PC-9 (cell line): ENCODE measurements around the gene FBXW7. TPM values are rescaled to one million over a fixed set of nuclear protein-coding genes. Genes with fewer than 3 reads are reported as not detected.

Source experiments
- BruUV-seq: library from RNA; stranded (reverse); fragments of 400-500 nt; replicated peaks from 2 replicates; lab custom pipeline; 2021; lab: Mats Ljungman, UMichigan
- CTCF ChIA-PET: fragments of 300-600 bp; sonication (Branson Sonifier 250); formaldehyde crosslinking; loops from one replicate; lab custom pipeline; 2022; ENCODE audit warnings: antibody characterized with exemption; lab: Charles Lee
- POLR2A ChIA-PET: fragments of 300-600 bp; sonication (Branson Sonifier 250); formaldehyde crosslinking; loops from one replicate; lab custom pipeline; 2022; ENCODE audit warnings: antibody characterized with exemption; ENCODE audit not compliant: unreplicated experiment; lab: Charles Lee
- DNase-seq, 2 experiments: peaks; one replicate each; pipeline versions ENCODE4 v3.0.0 to v3.0.0-alpha.2; 2015 to 2022; ENCODE audit warnings: mixed read lengths in 1 of 2
- H2AFZ ChIP-seq: fragments of 200-600 bp; sonication (generic); 2 replicates; pipeline ENCODE4 v1.8.1; 2017; ENCODE audit warnings: antibody characterized with exemption
- H3F3A ChIP-seq: fragments of 200-600 bp; sonication (generic); 2 replicates; pipeline ENCODE4 v1.8.1; 2017; ENCODE audit warnings: antibody characterized with exemption, mild to moderate bottlenecking, low read depth; ENCODE audit not compliant: insufficient read depth
- H3K27ac ChIP-seq: fragments of 200-600 bp; sonication (generic); 2 replicates; pipeline ENCODE4 v1.6.1; 2016; ENCODE audit warnings: mixed run types
- H3K27me3 ChIP-seq: fragments of 200-600 bp; sonication (generic); 2 replicates; pipeline ENCODE4 v1.6.1; 2016; ENCODE audit warnings: low read depth, mixed run types; ENCODE audit not compliant: insufficient read depth
- H3K36me3 ChIP-seq: fragments of 200-600 bp; sonication (generic); 2 replicates; pipeline ENCODE4 v1.6.1; 2016; ENCODE audit warnings: low read depth, mixed run types
- H3K4me1 ChIP-seq: fragments of 200-600 bp; sonication (generic); replicated peaks from 2 replicates; pipeline ENCODE4 v1.6.1; 2016; ENCODE audit warnings: mixed run types; ENCODE audit not compliant: insufficient read depth
- H3K4me2 ChIP-seq: fragments of 200-600 bp; sonication (generic); 2 replicates; pipeline ENCODE4 v1.6.1; 2017; ENCODE audit warnings: mixed run types
- H3K4me3 ChIP-seq: fragments of 200-600 bp; sonication (generic); 2 replicates; pipeline ENCODE4 v1.6.1; 2016; ENCODE audit warnings: mixed run types
- H3K79me2 ChIP-seq: fragments of 200-600 bp; sonication (generic); 2 replicates; pipeline ENCODE4 v1.6.1; 2017; ENCODE audit warnings: low read depth, mixed run types
- H3K9me2 ChIP-seq: fragments of 200-600 bp; sonication (generic); 2 replicates; pipeline ENCODE4 v1.8.1; 2017; ENCODE audit warnings: mild to moderate bottlenecking; ENCODE audit not compliant: insufficient read depth
- H3K9me3 ChIP-seq: fragments of 200-600 bp; sonication (generic); 2 replicates; pipeline ENCODE4 v1.8.1; 2016; ENCODE audit warnings: low read depth; ENCODE audit not compliant: insufficient read depth
- H4K20me1 ChIP-seq: fragments of 200-600 bp; sonication (generic); 2 replicates; pipeline ENCODE4 v1.8.1; 2017; ENCODE audit not compliant: insufficient read depth
- EZH2 ChIP-seq: fragments of 200-600 bp; sonication (generic); IDR thresholded peaks from 2 replicates; pipeline ENCODE4 v1.8.0; 2017; ENCODE audit warnings: antibody characterized with exemption, low read depth
- intact Hi-C: fragments of 100-400 bp; cut with micrococcal nuclease; formaldehyde crosslinking; loops from one replicate; pipeline ENCODE4 v1.10.0; 2022; ENCODE audit not compliant: unreplicated experiment
- total RNA-seq: library from RNA; stranded (reverse); gene quantifications from 2 replicates; pipeline ENCODE4 v1.2.3, GENCODE V29; 2021
- TF ChIP-seq, protein P1 (sequence below): fragments of 200-600 bp; sonication (generic); conservative IDR thresholded peaks from 2 replicates; pipeline ENCODE4 v1.6.1; 2017; ENCODE audit warnings: mixed run types, antibody characterized with exemption, mild to moderate bottlenecking, moderate library complexity

The FBXW7 gene
- total RNA-seq, 1 experiment from 2014 or later = 30.2 TPM

DNA sequence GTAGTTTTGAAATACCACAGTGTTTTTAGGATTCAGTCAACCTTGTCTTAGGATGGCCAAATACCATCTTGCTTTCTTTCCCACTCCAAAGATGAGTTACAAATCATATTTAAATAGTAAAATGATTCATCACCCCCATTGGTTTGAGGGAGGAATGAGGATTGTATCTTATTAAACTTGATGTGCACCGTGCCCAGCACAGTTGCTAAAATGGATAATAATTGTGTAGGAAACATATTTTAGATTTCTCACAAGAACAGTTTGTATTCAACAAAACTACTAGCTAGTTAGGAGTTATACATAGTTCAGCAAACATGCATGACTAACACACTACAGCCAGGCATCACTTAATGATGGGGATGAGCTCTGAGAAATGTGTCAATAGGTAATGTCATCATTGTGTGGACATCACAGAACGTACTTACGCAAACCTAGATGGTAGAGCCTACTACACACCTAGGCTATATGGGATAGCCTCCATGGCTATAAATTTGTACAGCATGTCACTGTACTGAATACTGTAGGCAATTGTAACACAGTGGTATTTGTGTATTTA lies 245.4 kb downstream of the FBXW7 start:
- Histone ChIP-seq H3K4me3 (no peak overlapping the region), H3K9me2 (no peaks in the 10 kb centered on the region), H3K27me3 (no peaks in the 10 kb centered on the region), H3K4me1 (no peaks in the 10 kb centered on the region), H3K9me3 (no peaks in the 10 kb centered on the region), H3K36me3 (no peaks in the 10 kb centered on the region), H3F3A (no peaks in the 10 kb centered on the region), H2AFZ (no peak overlapping the region), H3K27ac (no peak overlapping the region), H3K4me2 (no peak overlapping the region), H3K79me2 (no peaks in the 10 kb centered on the region), H4K20me1 (no peaks in the 10 kb centered on the region; the same call in 1 of the 2 replicates)
- ChIA-PET CTCF (no interaction called here), POLR2A (no interaction called here)
- no TSS peak for BruUV-seq
- no peak for DNase-seq
- intact Hi-C loops = no loop called here
- no peak for TF ChIP-seq EZH2
- TF ChIP-seq, protein P1, sequence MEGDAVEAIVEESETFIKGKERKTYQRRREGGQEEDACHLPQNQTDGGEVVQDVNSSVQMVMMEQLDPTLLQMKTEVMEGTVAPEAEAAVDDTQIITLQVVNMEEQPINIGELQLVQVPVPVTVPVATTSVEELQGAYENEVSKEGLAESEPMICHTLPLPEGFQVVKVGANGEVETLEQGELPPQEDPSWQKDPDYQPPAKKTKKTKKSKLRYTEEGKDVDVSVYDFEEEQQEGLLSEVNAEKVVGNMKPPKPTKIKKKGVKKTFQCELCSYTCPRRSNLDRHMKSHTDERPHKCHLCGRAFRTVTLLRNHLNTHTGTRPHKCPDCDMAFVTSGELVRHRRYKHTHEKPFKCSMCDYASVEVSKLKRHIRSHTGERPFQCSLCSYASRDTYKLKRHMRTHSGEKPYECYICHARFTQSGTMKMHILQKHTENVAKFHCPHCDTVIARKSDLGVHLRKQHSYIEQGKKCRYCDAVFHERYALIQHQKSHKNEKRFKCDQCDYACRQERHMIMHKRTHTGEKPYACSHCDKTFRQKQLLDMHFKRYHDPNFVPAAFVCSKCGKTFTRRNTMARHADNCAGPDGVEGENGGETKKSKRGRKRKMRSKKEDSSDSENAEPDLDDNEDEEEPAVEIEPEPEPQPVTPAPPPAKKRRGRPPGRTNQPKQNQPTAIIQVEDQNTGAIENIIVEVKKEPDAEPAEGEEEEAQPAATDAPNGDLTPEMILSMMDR = no peak

DNA sequence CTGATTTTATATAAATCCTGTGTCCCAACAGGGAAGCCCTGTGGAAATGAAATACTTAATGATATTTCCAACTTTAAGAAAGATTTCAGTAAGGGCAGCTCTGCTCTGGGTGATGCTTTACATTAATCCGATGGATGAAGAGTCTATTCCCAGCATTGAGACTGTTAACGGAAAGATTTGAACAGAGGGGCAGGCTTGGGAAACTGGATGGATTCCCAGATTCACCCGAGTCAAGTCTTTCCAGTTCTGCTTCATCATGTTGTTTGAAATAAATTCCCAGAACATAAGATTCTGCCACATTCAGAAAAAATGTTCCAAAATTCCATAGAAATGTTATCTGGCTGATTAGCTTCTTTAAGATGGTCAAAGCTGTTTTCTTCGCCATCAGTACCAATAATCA lies 246.0 kb downstream of the FBXW7 start:
- TF ChIP-seq, protein P1 = no peak
- no peak for TF ChIP-seq EZH2
- CTCF ChIA-PET = no interaction called here
- BruUV-seq = no TSS peak

DNA sequence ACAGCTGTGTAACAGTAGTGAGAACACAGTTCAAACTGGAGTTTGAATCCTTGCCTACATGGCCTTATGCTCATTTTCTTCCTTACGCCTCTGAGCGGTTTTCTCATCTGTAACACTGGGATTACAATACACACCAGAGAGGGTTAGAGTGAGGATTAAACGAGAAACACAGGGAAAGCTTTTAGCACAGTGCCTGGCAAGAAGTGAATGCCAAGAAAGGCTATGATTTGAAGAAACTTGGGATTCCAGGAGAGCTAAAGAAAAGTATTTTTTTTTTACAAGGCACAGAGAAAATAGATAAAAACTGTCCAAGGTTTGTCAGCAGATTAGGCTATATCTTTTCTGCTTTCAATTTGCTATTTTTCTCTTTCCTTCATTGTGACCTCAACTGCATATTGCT lies 246.4 kb downstream of the FBXW7 start:
- Histone ChIP-seq H4K20me1 (no peaks in the 10 kb centered on the region; the same call in 1 of the 2 replicates), H3K27ac (no peak overlapping the region), H3K4me2 (no peak overlapping the region), H3K79me2 (no peaks in the 10 kb centered on the region), H3K4me1 (no peaks in the 10 kb centered on the region), H3F3A (no peaks in the 10 kb centered on the region), H3K4me3 (no peak overlapping the region), H3K36me3 (no peaks in the 10 kb centered on the region), H3K27me3 (no peaks in the 10 kb centered on the region), H3K9me3 (no peaks in the 10 kb centered on the region), H3K9me2 (no peaks in the 10 kb centered on the region), H2AFZ (no peak overlapping the region)
- TF ChIP-seq, protein P1 = no peak
- TF ChIP-seq EZH2 = no peak
- DNase-seq = no peak
- no TSS peak for BruUV-seq
- CTCF ChIA-PET = no interaction called here
- intact Hi-C loops = no loop called here
- POLR2A ChIA-PET = interaction anchor here (0.5 kb wide), 1 partner anchor 307 kb away, joined by 3 read pairs; no protein-coding TSS in a partner anchor

More for the DNA sequence above, 246.0 kb downstream of the FBXW7 start:
- no peaks in the 10 kb centered on the region for H3K9me3 ChIP-seq
- POLR2A ChIA-PET = interaction anchor here (0.5 kb wide), 1 partner anchor 308 kb away, joined by 3 read pairs; no protein-coding TSS in a partner anchor
- H3K4me1 ChIP-seq = no peaks in the 10 kb centered on the region
- H2AFZ ChIP-seq = no peak overlapping the region
- H4K20me1 ChIP-seq = no peaks in the 10 kb centered on the region; the same call in 1 of the 2 replicates
- no peak overlapping the region for H3K27ac ChIP-seq
- no peaks in the 10 kb centered on the region for H3K36me3 ChIP-seq
- no peaks in the 10 kb centered on the region for H3F3A ChIP-seq
- DNase-seq = no peak
- intact Hi-C loops = no loop called here
- H3K4me2 ChIP-seq = no peak overlapping the region
- no peaks in the 10 kb centered on the region for H3K27me3 ChIP-seq
- H3K4me3 ChIP-seq = no peak overlapping the region
- H3K79me2 ChIP-seq = no peaks in the 10 kb centered on the region
- no peaks in the 10 kb centered on the region for H3K9me2 ChIP-seq
